Erythroblast (primary cell): ENCODE measurements around the gene NDE1.

Experiments
- GATA1 ChIP-seq: IDR thresholded peaks from 2 replicates; pipeline ENCODE4 v1.6.1; 2011; ENCODE audit warnings: low read depth, mild to moderate bottlenecking, control low read depth, low read length, moderate library complexity
- POLR2A ChIP-seq: IDR thresholded peaks from 2 replicates; pipeline ENCODE4 v1.6.1; 2011; ENCODE audit warnings: mild to moderate bottlenecking, low read length

DNA sequence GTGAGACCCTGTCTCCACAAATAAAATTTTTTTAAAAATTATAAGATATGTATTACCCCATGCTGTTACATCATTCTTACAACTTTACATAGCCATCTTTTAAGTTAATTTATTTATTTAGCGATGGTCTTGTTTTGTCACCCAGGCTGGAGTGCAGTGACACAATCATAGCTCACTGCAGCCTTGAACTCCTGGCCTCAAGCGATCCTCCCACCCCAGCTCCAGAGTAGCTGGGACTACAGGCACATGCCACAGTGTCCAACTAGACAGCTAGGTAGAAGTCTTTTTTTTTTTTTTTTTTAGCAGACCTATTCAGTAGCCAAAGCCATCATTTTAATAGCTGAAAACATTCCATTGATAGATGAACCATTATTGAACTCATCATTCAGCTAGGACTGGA, 92.7 kb downstream of the NDE1 start:
- TF ChIP-seq POLR2A (no peak), GATA1 (no peak)
